WTC11 (cell line): Measurements from ENCODE around the gene PIK3CA.

Source experiments
- TF ChIP-seq, protein P1 (sequence below): sonication (generic); formaldehyde crosslinking; IDR thresholded peaks from 2 replicates; pipeline ENCODE4 v1.8.0; 2022; ENCODE audit warnings: mild to moderate bottlenecking, missing genetic modification reagents
- TF ChIP-seq, protein P2 (sequence below): sonication (generic); formaldehyde crosslinking; conservative IDR thresholded peaks from 2 replicates; pipeline ENCODE4 v1.8.1; 2022; ENCODE audit warnings: mild to moderate bottlenecking, missing genetic modification reagents

DNA sequence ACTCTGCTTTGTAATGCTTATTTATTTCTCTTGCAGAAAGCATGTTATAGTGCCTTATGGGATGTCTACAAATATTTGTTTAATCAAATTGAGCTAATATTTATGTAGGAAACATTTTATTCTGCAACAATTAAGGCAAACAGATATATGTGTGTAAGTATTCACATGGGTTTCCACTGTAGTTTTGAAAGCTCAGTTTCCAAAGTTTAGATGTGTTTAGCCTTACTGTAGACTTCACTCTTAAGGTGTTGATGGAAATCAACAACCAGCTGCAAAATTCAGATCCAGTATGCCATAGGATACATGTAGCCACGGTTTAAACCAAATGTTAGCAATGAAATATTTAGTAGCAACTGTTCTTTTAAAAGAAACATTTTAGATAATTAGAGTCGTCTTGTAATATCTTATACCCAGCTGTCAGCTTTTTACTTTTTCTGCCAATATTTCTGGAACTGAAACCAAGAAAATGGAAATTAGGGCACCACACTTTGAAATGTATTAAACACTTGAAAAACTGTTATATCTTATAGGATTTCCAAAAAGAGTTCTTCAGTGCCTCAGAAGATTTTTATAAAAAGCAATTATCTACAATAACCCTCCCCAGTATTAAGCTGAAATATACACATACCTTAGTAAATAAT is 18.5 kb downstream of the PIK3CA start:
- TF ChIP-seq, protein P1, sequence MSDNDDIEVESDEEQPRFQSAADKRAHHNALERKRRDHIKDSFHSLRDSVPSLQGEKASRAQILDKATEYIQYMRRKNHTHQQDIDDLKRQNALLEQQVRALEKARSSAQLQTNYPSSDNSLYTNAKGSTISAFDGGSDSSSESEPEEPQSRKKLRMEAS (CRISPR knock-in tag): no peak
- TF ChIP-seq, protein P2, sequence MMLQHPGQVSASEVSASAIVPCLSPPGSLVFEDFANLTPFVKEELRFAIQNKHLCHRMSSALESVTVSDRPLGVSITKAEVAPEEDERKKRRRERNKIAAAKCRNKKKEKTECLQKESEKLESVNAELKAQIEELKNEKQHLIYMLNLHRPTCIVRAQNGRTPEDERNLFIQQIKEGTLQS (CRISPR knock-in tag): no peak
